Cardiac muscle cell (in vitro differentiated cells and primary cell): ENCODE results near the gene EGFL7. TPM values are rescaled to one million over a fixed set of nuclear protein-coding genes. Genes with fewer than 3 reads are reported as not detected.

ENCODE experiments used
- DNase-seq, 2 donors: peaks; one replicate each; pipeline versions ENCODE4 v3.0.0 to v3.0.0-alpha.2; 2010 to 2017; ENCODE audit warnings: low read depth in 1 of 2, low spot score in 1 of 2
- H3K27ac ChIP-seq: fragments of 200-600 bp; sonication (generic); 2 replicates; pipeline ENCODE4 v1.5.1; 2016
- H3K27me3 ChIP-seq: fragments of 200-600 bp; sonication (generic); 2 replicates; pipeline ENCODE4 v1.6.0; 2016; ENCODE audit warnings: control low read depth
- H3K36me3 ChIP-seq: fragments of 200-600 bp; sonication (generic); 2 replicates; pipeline ENCODE4 v1.5.1; 2016; ENCODE audit warnings: control low read depth
- H3K4me1 ChIP-seq: fragments of 200-600 bp; sonication (generic); 2 replicates; pipeline ENCODE4 v1.8.1; 2017; ENCODE audit warnings: low read depth, mild to moderate bottlenecking, mixed run types
- H3K4me3 ChIP-seq: fragments of 200-600 bp; sonication (generic); 2 replicates; pipeline ENCODE4 v1.5.1; 2016; ENCODE audit warnings: mild to moderate bottlenecking
- H3K9me3 ChIP-seq: fragments of 200-600 bp; sonication (generic); 2 replicates; pipeline ENCODE4 v1.5.1; 2017; ENCODE audit warnings: low read depth, mild to moderate bottlenecking, control low read depth
- CTCF ChIP-seq: IDR thresholded peaks from 2 replicates; pipeline ENCODE4 v1.5.1; 2012; ENCODE audit warnings: low read depth, mild to moderate bottlenecking, low read length
- polyA plus RNA-seq: library from polyadenylated mRNA; unstranded; fragments of >200 nt; fragmentation: Nextera tagmentation; extraction: Ambion mirVana; gene quantifications from 2 replicates; pipeline ENCODE4 v1.2.1, GENCODE V29; 2016
- total RNA-seq: library from RNA; depleted of rRNA; stranded (reverse); fragments of >200 nt; gene quantifications from 2 replicates; pipeline ENCODE4 v1.2.3, GENCODE V29; 2016

The EGFL7 gene
- total and polyA plus RNA-seq, 2 experiments from 2014 or later: 50.9 to 82.9 TPM

- Histone ChIP-seq H3K27ac (no peak overlapping the region), H3K27me3 (no peaks in the 10 kb centered on the region), H3K36me3 (no peaks in the 10 kb centered on the region), H3K4me1 (no peaks in the 10 kb centered on the region), H3K4me3 (no peak overlapping the region), H3K9me3 (no peaks in the 10 kb centered on the region)
- DNase-seq: no peak
- TF ChIP-seq CTCF: no peak
These were observed 9.2 kb upstream of the EGFL7 start for GRCh38 chr9:136653323-136654079.

DNA sequence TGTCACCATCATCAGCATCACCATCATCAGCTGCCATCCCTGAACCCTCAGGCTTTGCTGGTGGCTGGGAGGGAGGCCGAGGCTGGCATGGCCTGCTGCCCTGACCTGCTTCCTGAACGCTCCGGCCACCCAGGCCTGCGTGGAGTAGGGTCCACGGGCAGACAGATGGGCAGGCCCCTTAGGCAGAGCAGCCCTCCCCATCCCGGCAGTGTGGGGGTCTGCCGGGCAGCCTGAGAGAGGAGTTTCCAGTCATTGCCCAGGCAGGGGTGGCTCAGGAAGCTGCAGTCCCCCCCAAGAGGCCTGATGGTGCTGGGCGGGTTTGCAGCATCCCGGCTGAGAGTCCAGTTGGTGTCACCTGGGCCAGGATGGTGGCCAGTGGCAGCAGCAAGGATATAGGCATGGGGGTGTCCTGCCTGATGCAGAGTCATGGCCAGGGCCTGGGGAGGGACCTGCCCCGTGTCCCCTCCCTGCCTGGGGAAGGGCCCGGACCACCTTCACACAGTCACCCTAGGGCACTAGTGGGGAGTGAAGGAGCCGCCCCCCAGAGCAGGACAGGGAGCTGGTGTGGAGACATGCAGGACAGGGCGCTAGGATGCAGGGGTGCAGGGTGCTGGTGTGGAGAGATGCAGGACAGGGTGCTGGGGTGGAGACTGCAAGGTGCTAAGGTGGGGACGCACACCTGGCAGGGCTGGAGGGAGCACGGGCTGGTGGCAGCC is 7.7 kb upstream of the EGFL7 start:
- H3K27me3 ChIP-seq: no peaks in the 10 kb centered on the region

GRCh38 chr9:136655536-136656182 is 7.1 kb upstream of the EGFL7 start:
- Histone ChIP-seq H3K4me1 (no peaks in the 10 kb centered on the region), H3K4me3 (no peak overlapping the region), H3K27ac (no peak overlapping the region), H3K9me3 (no peaks in the 10 kb centered on the region), H3K36me3 (no peaks in the 10 kb centered on the region), H3K27me3 (no peaks in the 10 kb centered on the region)
- peak in 1 of 2 donors; percentile 61 for DNase-seq
- TF ChIP-seq CTCF: no peak

More for the DNA sequence above, 7.7 kb upstream of the EGFL7 start:
- no peak overlapping the region for H3K27ac ChIP-seq
- DNase-seq: no peak
- H3K4me3 ChIP-seq: no peak overlapping the region
- H3K36me3 ChIP-seq: no peaks in the 10 kb centered on the region
- TF ChIP-seq CTCF: no peak
- H3K9me3 ChIP-seq: no peaks in the 10 kb centered on the region
- H3K4me1 ChIP-seq: no peaks in the 10 kb centered on the region

GRCh38 chr9:136656183-136656738 is 6.5 kb upstream of the EGFL7 start:
- DNase-seq: no peak
- no peaks in the 10 kb centered on the region for H3K27me3 ChIP-seq
- no peaks in the 10 kb centered on the region for H3K4me1 ChIP-seq
- no peaks in the 10 kb centered on the region for H3K36me3 ChIP-seq
- no peak overlapping the region for H3K4me3 ChIP-seq
- H3K9me3 ChIP-seq: no peaks in the 10 kb centered on the region
- no peak for TF ChIP-seq CTCF
- H3K27ac ChIP-seq: no peak overlapping the region

DNA sequence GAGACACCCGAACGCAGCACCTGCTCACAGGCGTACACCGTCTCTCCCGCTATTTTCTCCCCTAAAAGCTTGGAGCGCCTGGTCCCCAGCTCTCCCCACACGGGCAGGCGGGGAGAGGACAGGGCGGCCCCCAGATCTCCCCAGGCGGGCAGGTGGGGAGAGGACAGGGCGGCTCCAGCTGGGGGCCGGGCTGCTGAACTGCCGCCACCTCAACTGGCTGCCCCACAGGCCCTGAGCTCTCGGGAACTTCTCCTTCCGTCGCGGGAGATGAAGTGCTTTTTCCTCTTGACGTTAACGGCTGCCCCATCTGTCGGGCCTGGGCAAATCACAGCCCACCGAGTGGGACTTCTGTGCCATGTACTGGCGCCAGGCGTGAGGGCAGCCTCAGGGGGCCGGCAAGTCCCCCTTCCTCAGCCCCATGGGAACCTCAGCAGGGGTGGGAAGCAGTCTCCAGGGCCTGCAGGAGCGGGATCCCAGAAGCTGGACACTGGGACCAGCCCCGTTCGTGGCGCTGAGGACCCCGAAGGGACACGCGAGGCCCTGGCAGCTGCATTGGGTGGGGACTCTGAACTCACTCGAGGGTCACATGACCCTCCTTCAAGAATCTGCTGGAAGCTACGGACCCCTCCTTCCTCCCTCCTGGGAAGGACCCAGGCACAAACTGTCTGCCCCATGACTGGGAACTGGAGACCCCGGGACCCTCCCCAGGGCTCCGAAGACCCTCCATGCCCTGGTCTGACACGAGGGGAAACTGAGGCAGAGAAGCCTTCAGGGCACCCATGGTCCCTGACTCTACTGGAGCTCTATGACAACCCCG is 5.7 kb upstream of the EGFL7 start:
- H3K4me3 ChIP-seq: no peak overlapping the region
- no peaks in the 10 kb centered on the region for H3K9me3 ChIP-seq
- no peak for DNase-seq
- H3K27ac ChIP-seq: no peak overlapping the region
- no peaks in the 10 kb centered on the region for H3K4me1 ChIP-seq
- no peaks in the 10 kb centered on the region for H3K27me3 ChIP-seq
- no peaks in the 10 kb centered on the region for H3K36me3 ChIP-seq
- no peak for TF ChIP-seq CTCF
